Esophagus squamous epithelium (tissue), 4 donors: ENCODE results near the gene NISCH.
A peak's percentile ranks its signal among the peaks of the same experiment; 100 is the strongest.

Experiments
- POLR2A ChIP-seq, 4 donors: fragments of 450-650 bp; IDR thresholded peaks; one replicate each; pipeline ENCODE4 v1.6.1; 2017; ENCODE audit warnings: antibody characterized with exemption in 4 of 4, mild to moderate bottlenecking in 4 of 4, moderate library complexity in 3 of 4
- TF ChIP-seq, protein P1 (sequence below), 6 experiments: fragments of 450-650 bp in 4 of 6; fragments of 200-600 bp in 2 of 6; sonication (generic) in 2 of 6; IDR thresholded peaks; one replicate each; pipeline ENCODE4 v1.5.1; 2016 to 2019; ENCODE audit warnings: antibody characterized with exemption in 6 of 6, mild to moderate bottlenecking in 4 of 6, moderate library complexity in 4 of 6

DNA sequence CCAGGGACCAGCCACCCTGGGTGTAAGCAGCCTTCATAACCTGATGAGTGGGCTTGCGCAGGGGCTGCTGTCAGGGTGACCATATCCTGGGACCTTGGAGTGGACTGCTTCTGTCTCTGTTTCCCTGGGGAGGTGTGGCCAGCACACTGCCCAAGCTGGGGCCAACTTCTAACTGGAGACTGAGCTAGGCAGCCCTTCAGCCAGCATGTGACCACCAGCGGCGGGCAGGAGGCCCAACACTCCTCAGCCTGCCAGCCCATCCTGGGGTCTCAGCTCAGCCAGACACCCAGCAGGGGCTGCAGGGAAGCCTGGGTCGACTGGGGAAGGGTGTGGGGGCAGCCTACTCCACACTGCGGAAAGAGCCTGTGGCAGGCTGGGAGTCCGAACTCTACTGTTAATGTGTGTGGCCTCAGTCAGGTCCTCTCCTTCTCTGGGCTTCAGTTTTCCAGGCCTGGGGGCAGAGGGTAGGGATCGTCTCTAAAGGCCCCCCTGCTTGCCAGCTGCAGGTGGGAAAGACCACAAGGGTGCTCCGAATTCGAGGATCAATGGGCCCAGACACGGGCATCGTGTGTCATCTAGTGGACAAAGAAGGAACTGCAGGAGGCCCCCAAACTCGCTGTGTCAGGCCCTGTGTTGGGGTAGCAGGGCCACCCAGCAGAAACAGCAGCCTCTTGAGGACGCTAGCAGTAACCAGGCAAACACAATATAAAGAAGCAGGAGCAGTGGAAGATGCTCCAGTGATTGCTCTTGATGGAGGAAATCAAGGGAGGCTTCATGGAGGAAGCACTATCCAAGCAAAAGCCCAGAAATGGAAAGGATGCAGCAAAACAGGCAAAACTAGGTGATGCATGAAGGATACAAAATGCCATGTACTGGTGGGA, 8.5 kb upstream of the NISCH start:
- TF ChIP-seq, protein P1, sequence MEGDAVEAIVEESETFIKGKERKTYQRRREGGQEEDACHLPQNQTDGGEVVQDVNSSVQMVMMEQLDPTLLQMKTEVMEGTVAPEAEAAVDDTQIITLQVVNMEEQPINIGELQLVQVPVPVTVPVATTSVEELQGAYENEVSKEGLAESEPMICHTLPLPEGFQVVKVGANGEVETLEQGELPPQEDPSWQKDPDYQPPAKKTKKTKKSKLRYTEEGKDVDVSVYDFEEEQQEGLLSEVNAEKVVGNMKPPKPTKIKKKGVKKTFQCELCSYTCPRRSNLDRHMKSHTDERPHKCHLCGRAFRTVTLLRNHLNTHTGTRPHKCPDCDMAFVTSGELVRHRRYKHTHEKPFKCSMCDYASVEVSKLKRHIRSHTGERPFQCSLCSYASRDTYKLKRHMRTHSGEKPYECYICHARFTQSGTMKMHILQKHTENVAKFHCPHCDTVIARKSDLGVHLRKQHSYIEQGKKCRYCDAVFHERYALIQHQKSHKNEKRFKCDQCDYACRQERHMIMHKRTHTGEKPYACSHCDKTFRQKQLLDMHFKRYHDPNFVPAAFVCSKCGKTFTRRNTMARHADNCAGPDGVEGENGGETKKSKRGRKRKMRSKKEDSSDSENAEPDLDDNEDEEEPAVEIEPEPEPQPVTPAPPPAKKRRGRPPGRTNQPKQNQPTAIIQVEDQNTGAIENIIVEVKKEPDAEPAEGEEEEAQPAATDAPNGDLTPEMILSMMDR (IDR thresholded peaks at IDR 0.05) = peak in 5 of 6 experiments; percentile 99 to 100 (median 99)
- no peak for TF ChIP-seq POLR2A (IDR thresholded peaks at IDR 0.05)
